HCT116 (cell line): ENCODE measurements around the gene ZFHX2. TPM values are rescaled to one million over a fixed set of nuclear protein-coding genes. Genes with fewer than 3 reads are reported as not detected.

ENCODE experiments used
- ATAC-seq: fragments of 200-7000 bp; cut with Tn5 transposase; 2 replicates; pipeline ENCODE4 v1.9.1; 2020; ENCODE audit warnings: mild to moderate bottlenecking, moderate library complexity
- BruUV-seq: library from RNA; stranded (reverse); fragments of 400-500 nt; replicated peaks from 2 replicates; lab custom pipeline; 2021; lab: Mats Ljungman, UMichigan
- CTCF ChIA-PET: fragments of 300-600 bp; sonication (Branson Sonifier 250); formaldehyde crosslinking; loops from one replicate; lab custom pipeline; 2021; ENCODE audit warnings: antibody characterized with exemption; lab: Charles Lee
- POLR2A ChIA-PET: fragments of 300-600, 350-600 bp; sonication (Branson Sonifier 250); formaldehyde crosslinking; loops from one replicate; lab custom pipeline; 2021; ENCODE audit warnings: antibody characterized with exemption; lab: Charles Lee
- RAD21 ChIA-PET, 2 experiments: fragments of 300-600 bp; sonication (Branson Sonifier 250); formaldehyde crosslinking; loops; one replicate each; lab custom pipeline; 2023; ENCODE audit warnings: low total read pairs in 2 of 2; ENCODE audit not compliant: uncharacterized antibody in 2 of 2, unreplicated experiment in 2 of 2, low non-redundant PET in 1 of 2; lab: Charles Lee
- DNase-seq: peaks from one replicate; pipeline ENCODE4 v3.0.0-alpha.2; 2010; ENCODE audit warnings: low read depth, low spot score
- H2AFZ ChIP-seq: fragments of 200-600 bp; shearing (Covaris generic), sonication (generic); 2 replicates; pipeline ENCODE4 v1.6.1; 2017; ENCODE audit warnings: low read depth, mixed run types, mixed read lengths, antibody characterized with exemption, low read length; ENCODE audit not compliant: poor library complexity, severe bottlenecking
- H3K27ac ChIP-seq: 2 replicates; pipeline ENCODE4 v1.5.1; 2012; ENCODE audit warnings: low read depth, low read length
- H3K27me3 ChIP-seq: fragments of 200-600 bp; sonication (generic); 2 replicates; pipeline ENCODE4 v1.6.1; 2016; ENCODE audit warnings: mixed run types, low read length, mixed read lengths; ENCODE audit not compliant: insufficient read depth
- H3K36me3 ChIP-seq, 2 experiments: fragments of 200-500 bp in 1 of 2; fragments of 200-600 bp in 1 of 2; sonication (Bioruptor generic) in 1 of 2; sonication (generic) in 1 of 2; 2 replicates each; pipeline versions ENCODE4 v1.5.1 to v1.6.1; 2014 to 2016; ENCODE audit warnings: low read length in 2 of 2, inconsistent platforms in 1 of 2, mixed read lengths in 1 of 2, mixed run types in 1 of 2; ENCODE audit not compliant: insufficient read depth in 2 of 2, control insufficient read depth in 1 of 2
- H3K4me1 ChIP-seq, 2 experiments: fragments of 200-600 bp in 1 of 2; sonication (generic) in 1 of 2; 2 replicates each; pipeline versions ENCODE4 v1.5.1 to v1.6.1; 2012 to 2017; ENCODE audit warnings: low read length in 2 of 2, inconsistent platforms in 1 of 2, mild to moderate bottlenecking in 1 of 2, mixed read lengths in 1 of 2, mixed run types in 1 of 2, moderate library complexity in 1 of 2; ENCODE audit not compliant: insufficient read depth in 2 of 2, control insufficient read depth in 1 of 2
- H3K4me2 ChIP-seq: fragments of 200-600 bp; sonication (generic); 2 replicates; pipeline ENCODE4 v1.6.1; 2017; ENCODE audit warnings: mixed run types, low read length, mixed read lengths
- H3K4me3 ChIP-seq, 2 experiments: fragments of 200-600 bp in 1 of 2; sonication (generic) in 1 of 2; replicated peaks in 1 of 2; 2 replicates each; pipeline ENCODE4 v1.5.1; 2011 to 2016; ENCODE audit warnings: low read length in 2 of 2, control low read depth in 1 of 2, low read depth in 1 of 2, mild to moderate bottlenecking in 1 of 2, mixed read lengths in 1 of 2, mixed run types in 1 of 2
- H3K79me2 ChIP-seq: fragments of 200-600 bp; sonication (generic); 2 replicates; pipeline ENCODE4 v1.6.1; 2017; ENCODE audit warnings: mild to moderate bottlenecking, mixed run types, low read length, moderate library complexity, mixed read lengths; ENCODE audit not compliant: insufficient read depth
- H3K9ac ChIP-seq: fragments of 200-600 bp; sonication (generic); 2 replicates; pipeline ENCODE4 v1.6.1; 2016; ENCODE audit warnings: low read length, mixed read lengths
- H3K9me2 ChIP-seq: fragments of 200-600 bp; sonication (generic), shearing (Covaris generic); 2 replicates; pipeline ENCODE4 v1.6.1; 2017; ENCODE audit warnings: mixed run types, mild to moderate bottlenecking, moderate library complexity; ENCODE audit not compliant: insufficient read depth
- H3K9me3 ChIP-seq, 2 experiments: fragments of 200-500 bp in 1 of 2; fragments of 200-600 bp in 1 of 2; sonication (Bioruptor generic) in 1 of 2; sonication (generic) in 1 of 2; 2 replicates each; pipeline ENCODE4 v1.6.1; 2014 to 2017; ENCODE audit warnings: low read length in 2 of 2, mixed read lengths in 2 of 2, inconsistent platforms in 1 of 2, low read depth in 1 of 2, mild to moderate bottlenecking in 1 of 2, mixed run types in 1 of 2, moderate library complexity in 1 of 2; ENCODE audit not compliant: control insufficient read depth in 1 of 2, insufficient read depth in 1 of 2
- H4K20me1 ChIP-seq: fragments of 200-600 bp; sonication (generic), shearing (Covaris generic); 2 replicates; pipeline ENCODE4 v1.6.1; 2017; ENCODE audit warnings: mixed run types, mild to moderate bottlenecking, moderate library complexity; ENCODE audit not compliant: insufficient read depth
- CBX3 ChIP-seq: IDR thresholded peaks from 2 replicates; pipeline ENCODE4 v1.6.1; 2012; ENCODE audit warnings: low read depth
- ELF1 ChIP-seq: IDR thresholded peaks from 2 replicates; pipeline ENCODE4 v1.6.1; 2012; ENCODE audit warnings: low read depth, borderline replicate concordance
- MAX ChIP-seq: IDR thresholded peaks from 2 replicates; pipeline ENCODE4 v1.6.1; 2012
- REST ChIP-seq: IDR thresholded peaks from 2 replicates; pipeline ENCODE4 v1.6.1; 2012; ENCODE audit warnings: low read depth
- TCF7L2 ChIP-seq: IDR thresholded peaks from 2 replicates; pipeline ENCODE4 v1.7.0; 2011; ENCODE audit warnings: borderline replicate concordance, inconsistent platforms; ENCODE audit not compliant: insufficient read depth, insufficient read length; ENCODE audit errors: extremely low read depth
- YY1 ChIP-seq: IDR thresholded peaks from 2 replicates; pipeline ENCODE4 v1.6.1; 2011; ENCODE audit warnings: low read length, low read depth, moderate library complexity, mild to moderate bottlenecking; ENCODE audit not compliant: insufficient replicate concordance; ENCODE audit errors: extremely low read depth
- intact Hi-C: fragments of 100-400 bp; cut with micrococcal nuclease; formaldehyde crosslinking; loops from 2 replicates; pipeline ENCODE4 v1.10.0; 2022
- total RNA-seq: library from RNA; stranded (reverse); gene quantifications from one replicate; pipeline ENCODE4 v1.2.1, GENCODE V29; 2021; ENCODE audit not compliant: unreplicated experiment

The ZFHX2 gene
- total RNA-seq, 1 experiment from 2014 or later, result 3.6 TPM

- no peak overlapping the region for H3K4me2 ChIP-seq
- no peaks in the 10 kb centered on the region for H3K27me3 ChIP-seq
- no peak for DNase-seq
- no peaks in the 10 kb centered on the region for H3K79me2 ChIP-seq
- H3K4me1 ChIP-seq, result peaks cover 0 to 6% of the 10 kb centered on the region in 2 experiments; a peak in 1 of 4 replicates
- no TSS peak for BruUV-seq
- intact Hi-C loops, result no loop called here
- no peak overlapping the region for H3K9ac ChIP-seq
- H3K9me3 ChIP-seq, result no peaks in the 10 kb centered on the region
- H3K36me3 ChIP-seq, result no peaks in the 10 kb centered on the region
- CTCF ChIA-PET, result interaction anchor here (1.7 kb wide), 1 partner anchor 12 kb away, joined by 8 read pairs; no protein-coding TSS in a partner anchor
- H3K4me3 ChIP-seq, result no peak overlapping the region
- no peak overlapping the region for H2AFZ ChIP-seq
- POLR2A ChIA-PET, result no interaction called here
- RAD21 ChIA-PET, result no interaction called here
- H3K27ac ChIP-seq, result no peak overlapping the region
- TF ChIP-seq CBX3 (no peak), ELF1 (no peak), TCF7L2 (no peak), YY1 (no peak), MAX (no peak), REST (no peak)
- no peaks in the 10 kb centered on the region for H4K20me1 ChIP-seq
- no peaks in the 10 kb centered on the region for H3K9me2 ChIP-seq
- ATAC-seq, result no peak
These were observed 49.2 kb upstream of the ZFHX2 start for GRCh38 chr14:23600806-23601205.
